HG02981 (cell line): Measurements from ENCODE around the gene FAT1.

Source experiments
- ATAC-seq: cut with Tn5 transposase; IDR thresholded peaks from one replicate; pipeline ENCODE4 v1.9.1; 2021; ENCODE audit warnings: mild to moderate bottlenecking, moderate library complexity; ENCODE audit not compliant: unreplicated experiment

FAT1 gene

GRCh38 chr4:186581421-186581820 lies 142.2 kb downstream of the FAT1 start:
- no peak for ATAC-seq

GRCh38 chr4:186580669-186581068 lies 143.0 kb downstream of the FAT1 start:
- ATAC-seq, result no peak

GRCh38 chr4:186570193-186570996 lies 153.3 kb downstream of the FAT1 start:
- ATAC-seq, result no peak

GRCh38 chr4:186569533-186570192 lies 154.0 kb downstream of the FAT1 start:
- no peak for ATAC-seq

GRCh38 chr4:186566068-186566467 lies 157.6 kb downstream of the FAT1 start:
- no peak for ATAC-seq

GRCh38 chr4:186563761-186564160 lies 159.9 kb downstream of the FAT1 start:
- no peak for ATAC-seq

GRCh38 chr4:186561748-186562147 lies 161.9 kb downstream of the FAT1 start:
- ATAC-seq, result no peak

GRCh38 chr4:186560647-186561046 lies 163.0 kb downstream of the FAT1 start:
- no peak for ATAC-seq

- ATAC-seq, result no peak
Measured at GRCh38 chr4:186557486-186557885, 166.2 kb downstream of the FAT1 start.

GRCh38 chr4:186557061-186557460 lies 166.6 kb downstream of the FAT1 start:
- ATAC-seq, result no peak

GRCh38 chr4:186554914-186555827 lies 168.5 kb downstream of the FAT1 start, which contains the start of gene MTNR1A:
Gene MTNR1A, minus strand, starts transcription at chr4:186555567. Its CDS starts 202 bp downstream, at chr4:186555365.
- no peak for ATAC-seq

- ATAC-seq, result no peak
Measured at GRCh38 chr4:186554539-186554913, 169.1 kb downstream of the FAT1 start.

GRCh38 chr4:186553717-186554116 lies 169.9 kb downstream of the FAT1 start:
- no peak for ATAC-seq

GRCh38 chr4:186551849-186552248 lies 171.8 kb downstream of the FAT1 start:
- no peak for ATAC-seq

GRCh38 chr4:186545436-186545835 lies 178.2 kb downstream of the FAT1 start:
- no peak for ATAC-seq

- ATAC-seq, result no peak
Measured at GRCh38 chr4:186543206-186543605, 180.4 kb downstream of the FAT1 start.

- ATAC-seq, result no peak
Measured at GRCh38 chr4:186541801-186542200, 181.9 kb downstream of the FAT1 start.

GRCh38 chr4:186537843-186538521 lies 185.7 kb downstream of the FAT1 start:
- ATAC-seq, result no peak
